Measurements from ENCODE around the gene IGFBP6. TPM values are rescaled to one million over a fixed set of nuclear protein-coding genes. Genes with fewer than 3 reads are reported as not detected.

IGFBP6 gene
- total and polyA plus RNA-seq, 4 donors = 1.6 to 17.6 (median 12.0) TPM

GRCh38 chr12:53113136-53113705, 15.8 kb downstream of the IGFBP6 start:
- H3K27ac ChIP-seq (ENCODE audit: low read depth in 1 of 2, low read length in 2 of 2) = no peak overlapping the region
- TF ChIP-seq TAF1 (conservative IDR thresholded peaks at IDR 0.05) = no peak
- no peak for TF ChIP-seq EGR1 (IDR thresholded peaks at IDR 0.05; ENCODE audit: low read depth in 2 of 2)

DNA sequence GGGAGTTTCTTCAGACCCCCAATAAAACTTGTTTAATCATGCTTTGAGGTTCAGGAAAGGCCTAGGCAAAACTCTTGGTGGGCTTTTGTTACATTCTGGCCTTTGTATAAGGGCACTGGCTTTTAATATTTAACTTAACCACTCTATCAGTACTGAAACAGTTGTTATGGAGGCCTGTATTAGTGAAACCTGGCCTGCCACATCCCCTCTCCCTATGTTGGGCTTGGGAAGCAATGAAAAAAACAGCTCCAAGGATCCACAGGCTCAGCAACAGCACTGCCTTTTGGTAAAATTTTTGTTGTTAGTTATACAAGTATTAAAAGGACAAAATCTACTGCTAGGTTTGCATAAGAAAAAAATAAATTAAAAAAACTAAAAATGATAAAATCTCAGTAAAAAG, 16.5 kb downstream of the IGFBP6 start:
- H3K4me1 ChIP-seq (ENCODE audit: control insufficient read depth in 4 of 4, insufficient read depth in 4 of 4, low read length in 3 of 4) = no peaks in the 10 kb centered on the region
- TF ChIP-seq NR2F2 (IDR thresholded peaks at IDR 0.05) (no peak), FOXA2 (IDR thresholded peaks at IDR 0.05) (no peak), FOXA1 (IDR thresholded peaks at IDR 0.05) (no peak), SP1 (IDR thresholded peaks at IDR 0.05) (no peak), GABPA (IDR thresholded peaks at IDR 0.05 in 1 of 2, conservative IDR thresholded peaks at IDR 0.05 in 1 of 2) (no peak), EGR1 (IDR thresholded peaks at IDR 0.05; ENCODE audit: low read depth in 2 of 2) (no peak), ATF3 (IDR thresholded peaks at IDR 0.05) (no peak), CTCF (IDR thresholded peaks at IDR 0.05; ENCODE audit: low read depth, low read length, missing input control) (no peak), TAF1 (conservative IDR thresholded peaks at IDR 0.05) (no peak), HNF4A (conservative IDR thresholded peaks at IDR 0.05) (no peak), JUND (IDR thresholded peaks at IDR 0.05) (no peak), RXRA (IDR thresholded peaks at IDR 0.05) (no peak), HNF4G (IDR thresholded peaks at IDR 0.05) (no peak)
- TF ChIP-seq, protein P1, sequence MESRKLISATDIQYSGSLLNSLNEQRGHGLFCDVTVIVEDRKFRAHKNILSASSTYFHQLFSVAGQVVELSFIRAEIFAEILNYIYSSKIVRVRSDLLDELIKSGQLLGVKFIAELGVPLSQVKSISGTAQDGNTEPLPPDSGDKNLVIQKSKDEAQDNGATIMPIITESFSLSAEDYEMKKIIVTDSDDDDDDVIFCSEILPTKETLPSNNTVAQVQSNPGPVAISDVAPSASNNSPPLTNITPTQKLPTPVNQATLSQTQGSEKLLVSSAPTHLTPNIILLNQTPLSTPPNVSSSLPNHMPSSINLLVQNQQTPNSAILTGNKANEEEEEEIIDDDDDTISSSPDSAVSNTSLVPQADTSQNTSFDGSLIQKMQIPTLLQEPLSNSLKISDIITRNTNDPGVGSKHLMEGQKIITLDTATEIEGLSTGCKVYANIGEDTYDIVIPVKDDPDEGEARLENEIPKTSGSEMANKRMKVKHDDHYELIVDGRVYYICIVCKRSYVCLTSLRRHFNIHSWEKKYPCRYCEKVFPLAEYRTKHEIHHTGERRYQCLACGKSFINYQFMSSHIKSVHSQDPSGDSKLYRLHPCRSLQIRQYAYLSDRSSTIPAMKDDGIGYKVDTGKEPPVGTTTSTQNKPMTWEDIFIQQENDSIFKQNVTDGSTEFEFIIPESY (IDR thresholded peaks at IDR 0.05) = no peak
- TF ChIP-seq, protein P2, sequence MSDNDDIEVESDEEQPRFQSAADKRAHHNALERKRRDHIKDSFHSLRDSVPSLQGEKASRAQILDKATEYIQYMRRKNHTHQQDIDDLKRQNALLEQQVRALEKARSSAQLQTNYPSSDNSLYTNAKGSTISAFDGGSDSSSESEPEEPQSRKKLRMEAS (IDR thresholded peaks at IDR 0.05) = no peak
- DNase-seq (ENCODE audit: low spot score) = no peak
- H3K4me3 ChIP-seq (ENCODE audit: low read depth in 1 of 3, low read length in 3 of 3) = no peak overlapping the region
- H3K9ac ChIP-seq (ENCODE audit: low read depth in 1 of 2, low read length in 2 of 2) = no peak overlapping the region
- no peaks in the 10 kb centered on the region for H3K9me3 ChIP-seq (ENCODE audit: control insufficient read depth in 4 of 4, low read length in 3 of 4)
- no peak overlapping the region for H3K27ac ChIP-seq (ENCODE audit: low read depth in 1 of 2, low read length in 2 of 2)
- H3K36me3 ChIP-seq (ENCODE audit: control insufficient read depth in 4 of 4, insufficient read depth in 3 of 4, low read depth in 1 of 4, low read length in 3 of 4) = no peaks in the 10 kb centered on the region
- no peaks in the 10 kb centered on the region for H3K27me3 ChIP-seq (ENCODE audit: control insufficient read depth in 4 of 4, insufficient read depth in 4 of 4, low read length in 3 of 4)

More at GRCh38 chr12:53113136-53113705, 15.8 kb downstream of the IGFBP6 start:
- H3K36me3 ChIP-seq (ENCODE audit: control insufficient read depth in 4 of 4, insufficient read depth in 3 of 4, low read depth in 1 of 4, low read length in 3 of 4) = no peaks in the 10 kb centered on the region
- no peaks in the 10 kb centered on the region for H3K27me3 ChIP-seq (ENCODE audit: control insufficient read depth in 4 of 4, insufficient read depth in 4 of 4, low read length in 3 of 4)
- H3K9me3 ChIP-seq (ENCODE audit: control insufficient read depth in 4 of 4, low read length in 3 of 4) = no peaks in the 10 kb centered on the region
- H3K9ac ChIP-seq (ENCODE audit: low read depth in 1 of 2, low read length in 2 of 2) = no peak overlapping the region
- no peaks in the 10 kb centered on the region for H3K4me1 ChIP-seq (ENCODE audit: control insufficient read depth in 4 of 4, insufficient read depth in 4 of 4, low read length in 3 of 4)
- H3K4me3 ChIP-seq (ENCODE audit: low read depth in 1 of 3, low read length in 3 of 3) = no peak overlapping the region
- 91% methylated on average over 12 of the region's 12 CpGs for WGBS
- DNase-seq (ENCODE audit: low spot score) = no peak

All from liver (tissue), 9 donors.